Endothelial cell of umbilical vein (primary cell): ENCODE data around the gene NAA20. TPM values are rescaled to one million over a fixed set of nuclear protein-coding genes. Genes with fewer than 3 reads are reported as not detected.

ENCODE experiments used
- BruUV-seq: library from RNA; stranded (reverse); fragments of 400-500 nt; replicated peaks from 2 replicates; lab custom pipeline; 2021; lab: Mats Ljungman, UMichigan
- CTCF ChIA-PET: fragments of 300-600, 350-600 bp; sonication (Branson Sonifier 250); formaldehyde crosslinking; loops from one replicate; lab custom pipeline; 2021; ENCODE audit warnings: antibody characterized with exemption, inconsistent platforms; lab: Charles Lee
- POLR2A ChIA-PET: fragments of 300-600, 350-600 bp; sonication (Branson Sonifier 250); formaldehyde crosslinking; loops from one replicate; lab custom pipeline; 2021; ENCODE audit warnings: antibody characterized with exemption, inconsistent platforms; lab: Charles Lee
- DNase-seq: peaks from one replicate; pipeline ENCODE4 v3.0.0-alpha.2; 2011; ENCODE audit warnings: low read depth, low spot score
- FAIRE-seq: peaks from 2 replicates; lab custom pipeline; 2011; peaks lifted over from hg19 to GRCh38; lab: Jason Lieb, UNC
- H2AFZ ChIP-seq: 2 replicates; pipeline ENCODE4 v1.6.0; 2012; ENCODE audit warnings: low read depth, low read length, control low read depth, inconsistent platforms
- H3K27ac ChIP-seq: 2 replicates; pipeline ENCODE4 v1.5.1; 2011; ENCODE audit warnings: low read depth, mild to moderate bottlenecking, control low read depth, low read length, moderate library complexity; ENCODE audit not compliant: insufficient read depth
- H3K27me3 ChIP-seq, 2 experiments: 2 replicates each; pipeline versions ENCODE4 v1.6.0 to v1.6.1; 2011; ENCODE audit warnings: low read length in 2 of 2, mixed read lengths in 1 of 2; ENCODE audit not compliant: control insufficient read depth in 2 of 2, insufficient read depth in 2 of 2
- H3K36me3 ChIP-seq, 2 experiments: 2 replicates in 1 of 2; 3 replicates in 1 of 2; pipeline ENCODE4 v1.5.1; 2011; ENCODE audit warnings: low read length in 2 of 2, mild to moderate bottlenecking in 1 of 2, moderate library complexity in 1 of 2; ENCODE audit not compliant: control insufficient read depth in 2 of 2, insufficient read depth in 2 of 2; ENCODE audit errors: extremely low read depth in 1 of 2
- H3K4me1 ChIP-seq: 3 replicates; pipeline ENCODE4 v1.5.1; 2011; ENCODE audit warnings: mild to moderate bottlenecking, low read length; ENCODE audit not compliant: control insufficient read depth, insufficient read depth; ENCODE audit errors: extremely low read depth
- H3K4me2 ChIP-seq: 2 replicates; pipeline ENCODE4 v1.6.1; 2011; ENCODE audit warnings: low read length, control low read depth, mixed read lengths; ENCODE audit not compliant: insufficient read depth
- H3K4me3 ChIP-seq, 3 experiments: fragments of 200-600 bp in 1 of 3; sonication (generic), shearing (Covaris generic) in 1 of 3; replicated peaks in 1 of 3; 2 replicates each; pipeline ENCODE4 v1.5.1; 2011 to 2016; ENCODE audit warnings: control low read depth in 3 of 3, low read length in 3 of 3, mild to moderate bottlenecking in 2 of 3, inconsistent platforms in 1 of 3, low read depth in 1 of 3, moderate library complexity in 1 of 3; ENCODE audit not compliant: insufficient read depth in 1 of 3
- H3K79me2 ChIP-seq: 2 replicates; pipeline ENCODE4 v1.6.0; 2012; ENCODE audit warnings: low read length, inconsistent platforms; ENCODE audit not compliant: control insufficient read depth, insufficient read depth
- H3K9ac ChIP-seq: replicated peaks from 2 replicates; pipeline ENCODE3; 2011; ENCODE audit warnings: low read length, control low read depth; ENCODE audit not compliant: insufficient read depth; ENCODE audit errors: extremely low read depth
- H3K9me1 ChIP-seq: replicated peaks from 3 replicates; pipeline ENCODE4 v1.6.0; 2011; ENCODE audit warnings: mild to moderate bottlenecking, low read length; ENCODE audit not compliant: control insufficient read depth, insufficient read depth; ENCODE audit errors: extremely low read depth
- H3K9me3 ChIP-seq: replicated peaks from 2 replicates; pipeline ENCODE4 v1.5.1; 2012; ENCODE audit warnings: low read length, inconsistent platforms; ENCODE audit not compliant: control insufficient read depth, insufficient read depth
- H4K20me1 ChIP-seq: replicated peaks from 2 replicates; pipeline ENCODE3; 2011; ENCODE audit warnings: mild to moderate bottlenecking, low read length; ENCODE audit not compliant: control insufficient read depth, insufficient read depth; ENCODE audit errors: extremely low read depth
- EZH2 ChIP-seq: IDR thresholded peaks from 2 replicates; pipeline ENCODE4 v1.6.1; 2012; ENCODE audit warnings: borderline replicate concordance, low read depth, mild to moderate bottlenecking, moderate library complexity, low read length, inconsistent platforms; ENCODE audit not compliant: severe bottlenecking
- FOS ChIP-seq: IDR thresholded peaks from 2 replicates; pipeline ENCODE4 v1.6.1; 2011; ENCODE audit warnings: mild to moderate bottlenecking, low read length, moderate library complexity, borderline replicate concordance; ENCODE audit not compliant: insufficient read depth
- GATA2 ChIP-seq: IDR thresholded peaks from 2 replicates; pipeline ENCODE4 v1.7.0; 2011; ENCODE audit warnings: low read depth, mild to moderate bottlenecking, moderate library complexity, mixed read lengths, low read length; ENCODE audit not compliant: insufficient read length, insufficient read depth
- JUN ChIP-seq: IDR thresholded peaks from 2 replicates; pipeline ENCODE4 v1.6.1; 2011; ENCODE audit warnings: borderline replicate concordance, low read depth; ENCODE audit not compliant: insufficient read length, insufficient read depth
- MAX ChIP-seq: IDR thresholded peaks from 2 replicates; pipeline ENCODE4 v1.6.1; 2011; ENCODE audit not compliant: insufficient read depth, insufficient read length
- MYC ChIP-seq: IDR thresholded peaks from one replicate; pipeline ENCODE4 v1.6.1; 2011; ENCODE audit warnings: mild to moderate bottlenecking, low read depth, low read length
- POLR2A ChIP-seq: IDR thresholded peaks from 2 replicates; pipeline ENCODE4 v1.6.1; 2012; ENCODE audit warnings: low read depth, mild to moderate bottlenecking, control low read depth, low read length
- POLR2AphosphoS5 ChIP-seq: IDR thresholded peaks from 2 replicates; pipeline ENCODE4 v1.6.1; 2012; ENCODE audit warnings: low read depth, mild to moderate bottlenecking, control low read depth, low read length, moderate library complexity; ENCODE audit not compliant: insufficient read depth
- dilution Hi-C: fragments of 300-500 bp; cut with MboI; formaldehyde crosslinking; loops from one replicate; pipeline ENCODE4 v1.15.0; 2019; ENCODE audit warnings: low sequenced_read_pairs; ENCODE audit not compliant: extremely low pct_ligation_motif_present
- intact Hi-C: fragments of 100-400 bp; cut with micrococcal nuclease; formaldehyde crosslinking; loops from one replicate; pipeline ENCODE4 v1.10.0; 2022
- polyA plus RNA-seq, 4 experiments: library from polyadenylated mRNA; depleted of rRNA in 3 of 4; stranded (reverse) in 3 of 4; unstranded in 1 of 4; fragments of >200 nt; gene quantifications; 2 replicates each; pipeline versions ENCODE4 v1.2.1 to v1.2.3, GENCODE V29; 2011 to 2012; ENCODE audit warnings: missing spikeins in 1 of 4
- total RNA-seq: library from RNA; stranded (reverse); gene quantifications from 2 replicates; pipeline ENCODE4 v1.2.3, GENCODE V29; 2021
- TF ChIP-seq, protein P1 (sequence below), 2 donors: IDR thresholded peaks; 1 replicate in 1 of 2; 2 replicates in 1 of 2; pipeline ENCODE4 v1.5.1; 2011; ENCODE audit warnings: low read length in 2 of 2, mild to moderate bottlenecking in 2 of 2, moderate library complexity in 2 of 2, control low read depth in 1 of 2, inconsistent platforms in 1 of 2, low read depth in 1 of 2; ENCODE audit not compliant: insufficient read depth in 1 of 2; ENCODE audit errors: extremely low read depth in 1 of 2

NAA20 gene
- total and polyA plus RNA-seq, 2 donors (not counting 3 experiments of a cell fraction or from before 2014, with no cell fraction given): 48.6 to 77.3 TPM

DNA sequence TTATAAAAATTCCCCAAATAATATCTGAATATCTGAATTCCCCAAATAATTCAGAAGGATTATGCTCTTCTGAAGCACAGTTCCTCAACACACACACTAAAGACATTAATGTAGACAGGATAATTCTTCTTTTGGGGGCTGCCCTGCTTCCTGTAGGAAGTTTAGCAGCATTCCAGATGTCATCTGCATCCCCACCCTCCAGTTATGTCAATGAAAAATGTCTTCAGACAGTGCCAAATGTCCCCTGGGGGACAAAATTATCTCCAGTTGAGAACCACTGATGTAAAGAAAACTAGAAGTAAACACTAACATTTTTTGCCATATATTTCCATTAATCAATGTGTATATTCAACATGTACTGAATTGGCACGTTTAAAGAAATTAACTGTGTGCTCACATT lies 25.9 kb upstream of the NAA20 start:
- Histone ChIP-seq H3K27ac (peak overlapping the region; percentile 95), H3K27me3 (no peaks in the 10 kb centered on the region), H4K20me1 (no peaks in the 10 kb centered on the region), H3K4me1 (peaks cover 48% of the 10 kb centered on the region), H3K4me2 (peak overlapping the region; percentile 59), H2AFZ (no peak overlapping the region), H3K36me3 (peaks cover 0 to 3% of the 10 kb centered on the region in 2 experiments), H3K9me3 (no peaks in the 10 kb centered on the region), H3K4me3 (no peak overlapping the region), H3K79me2 (peaks cover 21% of the 10 kb centered on the region), H3K9ac (no peak overlapping the region), H3K9me1 (no peaks in the 10 kb centered on the region)
- no TSS peak for BruUV-seq
- intact Hi-C loops (no loop called here), dilution Hi-C loops (loop anchor here (25.0 kb wide), 1 partner anchor 179 kb away; no protein-coding TSS in a partner anchor)
- ChIA-PET CTCF (interaction anchor here (1.5 kb wide), 1 partner anchor 18 kb away, joined by 3 read pairs; no protein-coding TSS in a partner anchor), POLR2A (no interaction called here)
- FAIRE-seq (no peak), DNase-seq (no peak)
- TF ChIP-seq GATA2 (no peak), EZH2 (no peak)

- TF ChIP-seq, protein P1, sequence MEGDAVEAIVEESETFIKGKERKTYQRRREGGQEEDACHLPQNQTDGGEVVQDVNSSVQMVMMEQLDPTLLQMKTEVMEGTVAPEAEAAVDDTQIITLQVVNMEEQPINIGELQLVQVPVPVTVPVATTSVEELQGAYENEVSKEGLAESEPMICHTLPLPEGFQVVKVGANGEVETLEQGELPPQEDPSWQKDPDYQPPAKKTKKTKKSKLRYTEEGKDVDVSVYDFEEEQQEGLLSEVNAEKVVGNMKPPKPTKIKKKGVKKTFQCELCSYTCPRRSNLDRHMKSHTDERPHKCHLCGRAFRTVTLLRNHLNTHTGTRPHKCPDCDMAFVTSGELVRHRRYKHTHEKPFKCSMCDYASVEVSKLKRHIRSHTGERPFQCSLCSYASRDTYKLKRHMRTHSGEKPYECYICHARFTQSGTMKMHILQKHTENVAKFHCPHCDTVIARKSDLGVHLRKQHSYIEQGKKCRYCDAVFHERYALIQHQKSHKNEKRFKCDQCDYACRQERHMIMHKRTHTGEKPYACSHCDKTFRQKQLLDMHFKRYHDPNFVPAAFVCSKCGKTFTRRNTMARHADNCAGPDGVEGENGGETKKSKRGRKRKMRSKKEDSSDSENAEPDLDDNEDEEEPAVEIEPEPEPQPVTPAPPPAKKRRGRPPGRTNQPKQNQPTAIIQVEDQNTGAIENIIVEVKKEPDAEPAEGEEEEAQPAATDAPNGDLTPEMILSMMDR (IDR thresholded peaks at IDR 0.05; ENCODE audit: extremely low read depth in 1 of 2, insufficient read depth in 1 of 2, low read depth in 1 of 2, low read length in 2 of 2): no peak
- TF ChIP-seq EZH2 (no peak), POLR2AphosphoS5 (no peak), MYC (no peak), MAX (no peak), JUN (no peak), FOS (no peak), GATA2 (no peak), POLR2A (no peak)
- Histone ChIP-seq H3K27me3 (no peaks in the 10 kb centered on the region), H3K79me2 (peaks cover 16% of the 10 kb centered on the region), H3K9ac (peak overlapping the region; percentile 85), H3K9me1 (no peaks in the 10 kb centered on the region), H2AFZ (no peak overlapping the region), H3K27ac (peak overlapping the region; percentile 95), H3K4me2 (peak overlapping the region; percentile 59), H3K4me3 (no peak overlapping the region), H3K4me1 (peaks cover 48% of the 10 kb centered on the region), H3K36me3 (peaks cover 2 to 6% of the 10 kb centered on the region in 2 experiments), H3K9me3 (no peaks in the 10 kb centered on the region), H4K20me1 (no peaks in the 10 kb centered on the region)
- intact Hi-C loops (no loop called here), dilution Hi-C loops (loop anchor here (25.0 kb wide), 1 partner anchor 180 kb away; no protein-coding TSS in a partner anchor)
- FAIRE-seq: no peak
- BruUV-seq: no TSS peak
- CTCF ChIA-PET: interaction anchor here (1.5 to 3.6 kb wide), 4 partner anchors 15 to 207 kb away, joined by 3 to 60 read pairs (median 34); no protein-coding TSS in a partner anchor
- POLR2A ChIA-PET: interaction anchor here (1.5 kb wide), 1 partner anchor 175 kb away, joined by 5 read pairs; no protein-coding TSS in a partner anchor
- DNase-seq: peak; percentile 18
These were observed 25.3 kb upstream of the NAA20 start for GRCh38 chr20:19991854-19992253.
